NK-92 (cell line): ENCODE measurements around the gene PDCD5.
"Not testable (repeated sequence)": the region's sequence is repeated elsewhere in the genome, so short reads cannot be mapped to it uniquely, and the experiment has no call there.

Source experiments
- DNase-seq: peaks from one replicate; lab custom pipeline; 2025; ENCODE audit not compliant: unreplicated experiment; lab: John Stamatoyannopoulos, UW

The PDCD5 gene

GRCh38 chr19:32580901-32581704, at the start of gene PDCD5:
Gene PDCD5 (plus strand): TSS chr19:32581190. CDS start chr19:32581262, 72 bp downstream.
- DNase-seq = peak; percentile 64

- no peak for DNase-seq
These were observed 48.8 kb upstream of the PDCD5 start for GRCh38 chr19:32532233-32532632.

- no peak for DNase-seq
These were observed 43.4 kb upstream of the PDCD5 start for GRCh38 chr19:32537580-32537979.

- DNase-seq = no peak
These were observed 41.6 kb upstream of the PDCD5 start for GRCh38 chr19:32539240-32539916.

GRCh38 chr19:32540621-32541020, 40.4 kb upstream of the PDCD5 start:
- DNase-seq = no peak

GRCh38 chr19:32541376-32541775, 39.6 kb upstream of the PDCD5 start:
- DNase-seq = not testable (repeated sequence)

- DNase-seq = no peak
These were observed 38.4 kb upstream of the PDCD5 start for GRCh38 chr19:32542477-32543108.

GRCh38 chr19:32543115-32543900, 37.7 kb upstream of the PDCD5 start:
- DNase-seq = no peak

- no peak for DNase-seq
These were observed 36.1 kb upstream of the PDCD5 start for GRCh38 chr19:32544917-32545316.

- no peak for DNase-seq
These were observed 30.3 kb upstream of the PDCD5 start for GRCh38 chr19:32550666-32551065.

- DNase-seq = no peak
These were observed 25.2 kb upstream of the PDCD5 start for GRCh38 chr19:32555786-32556185.

- DNase-seq = no peak
These were observed 22.3 kb upstream of the PDCD5 start for GRCh38 chr19:32558607-32559228.

GRCh38 chr19:32563761-32564160, 17.2 kb upstream of the PDCD5 start:
- DNase-seq = no peak

- DNase-seq = no peak
These were observed 14.7 kb upstream of the PDCD5 start for GRCh38 chr19:32566246-32566830.

- no peak for DNase-seq
These were observed 13.5 kb upstream of the PDCD5 start for GRCh38 chr19:32567486-32567885.

- no peak for DNase-seq
These were observed 10.8 kb upstream of the PDCD5 start for GRCh38 chr19:32570081-32570785.

- not testable (repeated sequence) for DNase-seq
These were observed 9.4 kb upstream of the PDCD5 start for GRCh38 chr19:32571471-32572075.

GRCh38 chr19:32572700-32573491, 8.1 kb upstream of the PDCD5 start:
- not testable (repeated sequence) for DNase-seq

GRCh38 chr19:32573492-32573794, 7.5 kb upstream of the PDCD5 start:
- DNase-seq = no peak
